Type B pancreatic cell (in vitro differentiated cells): Measurements from ENCODE around the gene ARHGEF17. TPM values are rescaled to one million over a fixed set of nuclear protein-coding genes. Genes with fewer than 3 reads are reported as not detected.
A peak's percentile ranks its signal among the peaks of the same experiment; 100 is the strongest.

ENCODE experiments used
- DNase-seq: peaks from one replicate; pipeline ENCODE4 v3.0.0; 2021; ENCODE audit warnings: mixed read lengths; ENCODE audit not compliant: unreplicated experiment; ENCODE audit errors: extremely low spot score
- H3K27ac Mint-ChIP-seq: 2 replicates; pipeline ENCODE4 v1.8.0; 2021; ENCODE audit warnings: mild to moderate bottlenecking, mixed read lengths
- H3K27me3 Mint-ChIP-seq: 2 replicates; pipeline ENCODE4 v1.8.0; 2021; ENCODE audit warnings: mixed read lengths
- H3K36me3 Mint-ChIP-seq: 2 replicates; pipeline ENCODE4 v1.8.0; 2021; ENCODE audit warnings: mixed read lengths
- H3K4me1 Mint-ChIP-seq: one replicate; pipeline ENCODE4 v1.8.0; 2021; ENCODE audit warnings: mixed read lengths; ENCODE audit not compliant: unreplicated experiment
- H3K4me3 Mint-ChIP-seq: 2 replicates; pipeline ENCODE4 v1.8.0; 2021; ENCODE audit warnings: mild to moderate bottlenecking, mixed read lengths
- H3K9me3 Mint-ChIP-seq: 2 replicates; pipeline ENCODE4 v1.8.0; 2021; ENCODE audit warnings: mixed read lengths
- CTCF ChIP-seq: fragments of 200-600 bp; sonication (generic); conservative IDR thresholded peaks from 2 replicates; pipeline ENCODE4 v1.5.0; 2021; ENCODE audit warnings: antibody characterized with exemption, mild to moderate bottlenecking
- total RNA-seq: library from RNA; stranded (reverse); gene quantifications from 2 replicates; pipeline ENCODE4 v1.2.1, GENCODE V29; 2021; ENCODE audit warnings: low replicate concordance

The ARHGEF17 gene
- total RNA-seq, 1 donor from 2014 or later = 69.7 TPM

- TF ChIP-seq CTCF = no peak
- Mint-ChIP-seq H3K4me3 (no peak overlapping the region), H3K27me3 (no peaks in the 10 kb centered on the region), H3K9me3 (no peaks in the 10 kb centered on the region), H3K36me3 (no peaks in the 10 kb centered on the region), H3K4me1 (peaks cover 33% of the 10 kb centered on the region), H3K27ac (peak overlapping the region; percentile 36)
- no peak for DNase-seq
Measured at GRCh38 chr11:73389134-73389525, 81.1 kb downstream of the ARHGEF17 start.

GRCh38 chr11:73389916-73390315, 81.8 kb downstream of the ARHGEF17 start:
- peaks cover 33% of the 10 kb centered on the region for H3K4me1 Mint-ChIP-seq
- H3K27ac Mint-ChIP-seq = peak overlapping the region; percentile 18
- no peak overlapping the region for H3K4me3 Mint-ChIP-seq
- H3K36me3 Mint-ChIP-seq = no peaks in the 10 kb centered on the region
- no peak for DNase-seq
- TF ChIP-seq CTCF = no peak
- H3K27me3 Mint-ChIP-seq = no peaks in the 10 kb centered on the region
- no peaks in the 10 kb centered on the region for H3K9me3 Mint-ChIP-seq

- no peak overlapping the region for H3K27ac Mint-ChIP-seq
- DNase-seq = no peak
- H3K4me3 Mint-ChIP-seq = no peak overlapping the region
- no peak for TF ChIP-seq CTCF
- H3K9me3 Mint-ChIP-seq = no peaks in the 10 kb centered on the region
- H3K36me3 Mint-ChIP-seq = no peaks in the 10 kb centered on the region
- peaks cover 26% of the 10 kb centered on the region for H3K4me1 Mint-ChIP-seq
- H3K27me3 Mint-ChIP-seq = no peaks in the 10 kb centered on the region
Measured at GRCh38 chr11:73390601-73391565, 82.8 kb downstream of the ARHGEF17 start.

GRCh38 chr11:73391665-73392064, 83.6 kb downstream of the ARHGEF17 start:
- Mint-ChIP-seq H3K36me3 (no peaks in the 10 kb centered on the region), H3K9me3 (no peaks in the 10 kb centered on the region), H3K27ac (no peak overlapping the region), H3K27me3 (no peaks in the 10 kb centered on the region), H3K4me1 (peaks cover 20% of the 10 kb centered on the region), H3K4me3 (no peak overlapping the region)
- TF ChIP-seq CTCF = no peak
- no peak for DNase-seq

- no peaks in the 10 kb centered on the region for H3K9me3 Mint-ChIP-seq
- no peak overlapping the region for H3K27ac Mint-ChIP-seq
- H3K36me3 Mint-ChIP-seq = no peaks in the 10 kb centered on the region
- H3K4me1 Mint-ChIP-seq = peaks cover 15% of the 10 kb centered on the region
- no peak for TF ChIP-seq CTCF
- no peak for DNase-seq
- no peak overlapping the region for H3K4me3 Mint-ChIP-seq
- H3K27me3 Mint-ChIP-seq = no peaks in the 10 kb centered on the region
Measured at GRCh38 chr11:73392108-73393010, 84.3 kb downstream of the ARHGEF17 start.
